ENCODE measurements around the gene KRT81. TPM values are rescaled to one million over a fixed set of nuclear protein-coding genes. Genes with fewer than 3 reads are reported as not detected.

Gene KRT81
- total and polyA plus RNA-seq, 2 of the 4 experiments (the other 2 are of a cell fraction): under 0.01 to 0.05 TPM

GRCh38 chr12:52280319-52280795 is 11.0 kb downstream of the KRT81 start:
- Histone ChIP-seq H2AK5ac (ENCODE audit: low read depth, low read length) (peak overlapping the region; percentile 100), H4K8ac (ENCODE audit: low read depth in 2 of 2, low read length in 2 of 2) (peak overlapping the region; percentile 91 to 99), H3K56ac (ENCODE audit: extremely low read depth, insufficient read depth, low read length) (peak overlapping the region; percentile 99; the same call in 1 of the 2 replicates), H3K4me2 (ENCODE audit: low read depth, low read length) (peak overlapping the region; percentile 35), H2BK15ac (ENCODE audit: low read depth, low read length) (peak overlapping the region; percentile 100; the same call in 2 of the 3 replicates), H3K4me1 (ENCODE audit: control insufficient read depth, insufficient read depth, low read length) (peaks cover 24% of the 10 kb centered on the region), H3K79me1 (ENCODE audit: low read depth in 1 of 2, low read length in 2 of 2) (peaks cover 0 to 8% of the 10 kb centered on the region in 2 experiments; a peak in 1 of 4 replicates), H3K9me1 (ENCODE audit: insufficient read depth, low read length) (peaks cover 48% of the 10 kb centered on the region), H3K4me3 (ENCODE audit: insufficient read depth, low read depth, low read length) (no peak overlapping the region), H4K5ac (ENCODE audit: low read depth, low read length) (peak overlapping the region; percentile 92), H3K27ac (ENCODE audit: insufficient read depth, low read length) (peak overlapping the region; percentile 91), H4K20me1 (ENCODE audit: insufficient read depth, low read length) (peaks cover 5% of the 10 kb centered on the region; the same call in 1 of the 2 replicates), H2BK120ac (ENCODE audit: low read depth, low read length) (peak overlapping the region; percentile 99), H2BK5ac (ENCODE audit: low read depth, low read length, poor library complexity, severe bottlenecking) (peak overlapping the region; percentile 93), H3K36me3 (ENCODE audit: control insufficient read depth, insufficient read depth, low read length) (no peaks in the 10 kb centered on the region), H2AK9ac (replicated peaks; ENCODE audit: low read depth, low read length, poor library complexity) (peak overlapping the region; percentile 95), H3K27me3 (ENCODE audit: control insufficient read depth, insufficient read depth, low read length) (no peaks in the 10 kb centered on the region), H3K14ac (replicated peaks; ENCODE audit: low read depth, low read length) (peak overlapping the region; percentile 99), H3K23ac (ENCODE audit: low read depth, low read length) (peak overlapping the region; percentile 98), H3K9ac (ENCODE audit: low read depth, low read length) (peak overlapping the region; percentile 60), H2BK20ac (ENCODE audit: low read depth, low read length) (peak overlapping the region; percentile 99), H3K9me3 (ENCODE audit: control insufficient read depth, insufficient read depth, low read length) (no peaks in the 10 kb centered on the region), H2AFZ (replicated peaks; ENCODE audit: low read length, poor library complexity) (peak overlapping the region; percentile 51), H4K91ac (ENCODE audit: insufficient read depth, low read depth, low read length) (peak overlapping the region; percentile 100), H3K18ac (ENCODE audit: low read depth, low read length) (peak overlapping the region; percentile 85), H3K4ac (ENCODE audit: low read depth, low read length) (peak overlapping the region; percentile 100)
- intact Hi-C loops (cut with micrococcal nuclease) (loop anchor here (2.0 to 10.0 kb wide), 2 partner anchors 68 to 594 kb away; no protein-coding TSS in a partner anchor), in situ Hi-C loops (cut with MboI; ENCODE audit: low sequenced_read_pairs) (no loop called here), dilution Hi-C loops (cut with HindIII; ENCODE audit: low sequenced_read_pairs, unreplicated experiment) (no loop called here)
- WGBS, 2 experiments (ENCODE audit: extremely low coverage in 2 of 2, insufficient read length in 1 of 2): 24% methylated on average over 2 of the region's 3 CpGs; no CpG with 5 or more reads in 1 of the 2 experiments
- CTCF ChIA-PET: interaction anchor here (0.9 to 2.9 kb wide), 5 partner anchors 10 to 64 kb away, joined by 3 to 14 read pairs (median 9); no protein-coding TSS in a partner anchor
- BruUV-seq (replicated peaks): no TSS peak
- peak; percentile 51 for ATAC-seq (ENCODE audit: low read depth)
- DNase-seq: peak; percentile 94
- POLR2A ChIA-PET (ENCODE audit: unreplicated experiment): no interaction called here
- TF ChIP-seq MAZ (IDR thresholded peaks at IDR 0.05; ENCODE audit: borderline replicate concordance, low read depth, low read length) (no peak; the same call in 1 of the 2 replicates), RCOR1 (IDR thresholded peaks at IDR 0.05; ENCODE audit: insufficient replicate concordance, low read length) (no peak), FOS (IDR thresholded peaks at IDR 0.05; ENCODE audit: low read depth, low read length) (no peak), CEBPB (IDR thresholded peaks at IDR 0.05; ENCODE audit: low read depth, low read length) (peak; percentile 99), POLR2A (IDR thresholded peaks at IDR 0.05; ENCODE audit: low read depth, low read length) (peak; percentile 34; the same call in 1 of the 2 replicates), BHLHE40 (IDR thresholded peaks at IDR 0.05; ENCODE audit: low read depth, low read length) (0 out of 2 replicates have a peak, but pooled peaks have one; percentile 8)

Measured in IMR-90 (cell line).